Cardiac muscle cell (in vitro differentiated cells and primary cell): ENCODE measurements around the gene MTIF3. TPM values are rescaled to one million over a fixed set of nuclear protein-coding genes. Genes with fewer than 3 reads are reported as not detected.

Source experiments
- DNase-seq, 2 donors: peaks; one replicate each; pipeline versions ENCODE4 v3.0.0 to v3.0.0-alpha.2; 2010 to 2017; ENCODE audit warnings: low read depth in 1 of 2, low spot score in 1 of 2
- H3K27ac ChIP-seq: fragments of 200-600 bp; sonication (generic); 2 replicates; pipeline ENCODE4 v1.5.1; 2016
- H3K27me3 ChIP-seq: fragments of 200-600 bp; sonication (generic); 2 replicates; pipeline ENCODE4 v1.6.0; 2016; ENCODE audit warnings: control low read depth
- H3K36me3 ChIP-seq: fragments of 200-600 bp; sonication (generic); 2 replicates; pipeline ENCODE4 v1.5.1; 2016; ENCODE audit warnings: control low read depth
- H3K4me1 ChIP-seq: fragments of 200-600 bp; sonication (generic); 2 replicates; pipeline ENCODE4 v1.8.1; 2017; ENCODE audit warnings: low read depth, mild to moderate bottlenecking, mixed run types
- H3K4me3 ChIP-seq: fragments of 200-600 bp; sonication (generic); 2 replicates; pipeline ENCODE4 v1.5.1; 2016; ENCODE audit warnings: mild to moderate bottlenecking
- H3K9me3 ChIP-seq: fragments of 200-600 bp; sonication (generic); 2 replicates; pipeline ENCODE4 v1.5.1; 2017; ENCODE audit warnings: low read depth, mild to moderate bottlenecking, control low read depth
- polyA plus RNA-seq: library from polyadenylated mRNA; unstranded; fragments of >200 nt; fragmentation: Nextera tagmentation; extraction: Ambion mirVana; gene quantifications from 2 replicates; pipeline ENCODE4 v1.2.1, GENCODE V29; 2016
- total RNA-seq: library from RNA; depleted of rRNA; stranded (reverse); fragments of >200 nt; gene quantifications from 2 replicates; pipeline ENCODE4 v1.2.3, GENCODE V29; 2016
- TF ChIP-seq, protein P1 (sequence below): IDR thresholded peaks from 2 replicates; pipeline ENCODE4 v1.5.1; 2012; ENCODE audit warnings: low read depth, mild to moderate bottlenecking, low read length

Gene MTIF3
- total and polyA plus RNA-seq, 2 experiments from 2014 or later: 55.5 to 72.8 TPM

- Histone ChIP-seq H3K4me3 (no peak overlapping the region), H3K27ac (no peak overlapping the region), H3K9me3 (no peaks in the 10 kb centered on the region), H3K4me1 (no peaks in the 10 kb centered on the region), H3K27me3 (no peaks in the 10 kb centered on the region), H3K36me3 (no peaks in the 10 kb centered on the region)
- TF ChIP-seq, protein P1, sequence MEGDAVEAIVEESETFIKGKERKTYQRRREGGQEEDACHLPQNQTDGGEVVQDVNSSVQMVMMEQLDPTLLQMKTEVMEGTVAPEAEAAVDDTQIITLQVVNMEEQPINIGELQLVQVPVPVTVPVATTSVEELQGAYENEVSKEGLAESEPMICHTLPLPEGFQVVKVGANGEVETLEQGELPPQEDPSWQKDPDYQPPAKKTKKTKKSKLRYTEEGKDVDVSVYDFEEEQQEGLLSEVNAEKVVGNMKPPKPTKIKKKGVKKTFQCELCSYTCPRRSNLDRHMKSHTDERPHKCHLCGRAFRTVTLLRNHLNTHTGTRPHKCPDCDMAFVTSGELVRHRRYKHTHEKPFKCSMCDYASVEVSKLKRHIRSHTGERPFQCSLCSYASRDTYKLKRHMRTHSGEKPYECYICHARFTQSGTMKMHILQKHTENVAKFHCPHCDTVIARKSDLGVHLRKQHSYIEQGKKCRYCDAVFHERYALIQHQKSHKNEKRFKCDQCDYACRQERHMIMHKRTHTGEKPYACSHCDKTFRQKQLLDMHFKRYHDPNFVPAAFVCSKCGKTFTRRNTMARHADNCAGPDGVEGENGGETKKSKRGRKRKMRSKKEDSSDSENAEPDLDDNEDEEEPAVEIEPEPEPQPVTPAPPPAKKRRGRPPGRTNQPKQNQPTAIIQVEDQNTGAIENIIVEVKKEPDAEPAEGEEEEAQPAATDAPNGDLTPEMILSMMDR: no peak
- no peak for DNase-seq
Measured at GRCh38 chr13:27395007-27395510, 55.3 kb downstream of the MTIF3 start.

- DNase-seq: no peak
- H3K4me3 ChIP-seq: no peak overlapping the region
- H3K4me1 ChIP-seq: no peaks in the 10 kb centered on the region
- TF ChIP-seq, protein P1: no peak
- no peaks in the 10 kb centered on the region for H3K27me3 ChIP-seq
- H3K9me3 ChIP-seq: no peaks in the 10 kb centered on the region
- no peak overlapping the region for H3K27ac ChIP-seq
- no peaks in the 10 kb centered on the region for H3K36me3 ChIP-seq
Measured at GRCh38 chr13:27393101-27393500, 57.3 kb downstream of the MTIF3 start.

GRCh38 chr13:27391471-27391870, 58.9 kb downstream of the MTIF3 start:
- H3K27me3 ChIP-seq: no peaks in the 10 kb centered on the region
- H3K4me1 ChIP-seq: no peaks in the 10 kb centered on the region
- no peak for DNase-seq
- no peak overlapping the region for H3K27ac ChIP-seq
- TF ChIP-seq, protein P1: no peak
- no peaks in the 10 kb centered on the region for H3K36me3 ChIP-seq
- no peak overlapping the region for H3K4me3 ChIP-seq
- no peaks in the 10 kb centered on the region for H3K9me3 ChIP-seq

DNA sequence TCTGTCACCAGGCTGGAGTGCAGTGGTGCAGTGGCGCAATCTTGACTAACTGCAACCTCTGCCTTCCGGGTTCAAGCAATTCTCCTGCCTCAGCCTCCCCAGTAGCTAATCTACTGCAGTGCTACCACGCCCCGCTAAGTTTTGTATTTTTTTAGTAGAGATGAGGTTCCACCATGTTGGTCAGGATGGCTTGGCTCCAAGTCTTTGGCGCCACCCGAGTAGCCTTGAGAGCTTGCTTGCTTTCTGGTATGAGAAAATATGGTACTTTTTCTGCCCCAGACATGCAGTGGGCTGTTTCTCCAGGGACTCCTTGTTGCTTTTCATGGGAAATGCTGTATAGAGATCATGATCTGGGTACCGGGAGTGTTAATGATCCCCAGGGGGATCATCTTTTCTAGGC, 60.5 kb downstream of the MTIF3 start:
- TF ChIP-seq, protein P1: no peak
- Histone ChIP-seq H3K4me1 (no peaks in the 10 kb centered on the region), H3K4me3 (no peak overlapping the region), H3K27me3 (no peaks in the 10 kb centered on the region), H3K36me3 (no peaks in the 10 kb centered on the region), H3K27ac (no peak overlapping the region), H3K9me3 (no peaks in the 10 kb centered on the region)
- no peak for DNase-seq

DNA sequence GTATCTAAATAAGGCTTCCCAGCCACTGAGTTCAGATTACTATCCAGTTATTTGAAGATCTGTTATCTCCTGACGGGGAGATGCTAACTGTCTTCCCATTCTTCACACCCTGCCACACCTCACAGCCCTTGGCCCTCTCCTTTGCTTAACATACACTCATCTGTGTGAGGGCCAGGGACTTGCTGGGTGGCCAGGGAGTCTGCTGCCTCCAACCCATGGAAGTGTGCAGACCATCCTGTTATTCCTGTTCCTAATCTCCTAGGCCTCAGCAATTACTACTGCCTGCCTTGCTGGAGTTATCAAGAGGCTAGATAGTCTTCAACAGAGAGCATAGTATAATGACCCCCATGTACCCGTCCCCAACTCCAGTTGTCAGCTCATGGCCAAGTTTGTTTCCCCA, 62.1 kb downstream of the MTIF3 start:
- no peaks in the 10 kb centered on the region for H3K27me3 ChIP-seq
- H3K4me3 ChIP-seq: no peak overlapping the region
- TF ChIP-seq, protein P1: no peak
- no peak overlapping the region for H3K27ac ChIP-seq
- H3K36me3 ChIP-seq: no peaks in the 10 kb centered on the region
- no peaks in the 10 kb centered on the region for H3K9me3 ChIP-seq
- no peaks in the 10 kb centered on the region for H3K4me1 ChIP-seq
- no peak for DNase-seq

Other genes with a start within 250 kb of the MTIF3 start
- 367 and 371 TPM in 2 replicates for gene RPL21, start 199.0 kb downstream of the MTIF3 start, total RNA-seq
- 410 and 463 TPM in 2 replicates for gene RPL21, start 199.0 kb downstream of the MTIF3 start, polyA plus RNA-seq
- 1.9 and 2.0 TPM in 2 replicates for gene RASL11A, start 179.7 kb downstream of the MTIF3 start, total RNA-seq
- 0.52 and 1.2 TPM in 2 replicates for gene RASL11A, start 179.7 kb downstream of the MTIF3 start, polyA plus RNA-seq
- gene GTF3A, start 25.9 kb downstream of the MTIF3 start, total RNA-seq: 56.9 and 101 TPM in 2 replicates
- 108 and 140 TPM in 2 replicates for gene GTF3A, start 25.9 kb downstream of the MTIF3 start, polyA plus RNA-seq
- 7.4 and 11.6 TPM in 2 replicates for gene LNX2, start 170.0 kb upstream of the MTIF3 start, total RNA-seq
- 7.1 and 10.1 TPM in 2 replicates for gene LNX2, start 170.0 kb upstream of the MTIF3 start, polyA plus RNA-seq
- 106 and 116 TPM in 2 replicates for gene POLR1D, start 171.3 kb upstream of the MTIF3 start, total RNA-seq
- 101 and 114 TPM in 2 replicates for gene POLR1D, start 171.3 kb upstream of the MTIF3 start, polyA plus RNA-seq